ENCODE data around the gene SMARCAL1. TPM values are rescaled to one million over a fixed set of nuclear protein-coding genes. Genes with fewer than 3 reads are reported as not detected.

SMARCAL1 gene
- total and polyA plus RNA-seq, 2 of the 13 experiments (the other 11 are each of a cell fraction or from before 2014, with no cell fraction given), result 12.7 to 21.3 TPM

DNA sequence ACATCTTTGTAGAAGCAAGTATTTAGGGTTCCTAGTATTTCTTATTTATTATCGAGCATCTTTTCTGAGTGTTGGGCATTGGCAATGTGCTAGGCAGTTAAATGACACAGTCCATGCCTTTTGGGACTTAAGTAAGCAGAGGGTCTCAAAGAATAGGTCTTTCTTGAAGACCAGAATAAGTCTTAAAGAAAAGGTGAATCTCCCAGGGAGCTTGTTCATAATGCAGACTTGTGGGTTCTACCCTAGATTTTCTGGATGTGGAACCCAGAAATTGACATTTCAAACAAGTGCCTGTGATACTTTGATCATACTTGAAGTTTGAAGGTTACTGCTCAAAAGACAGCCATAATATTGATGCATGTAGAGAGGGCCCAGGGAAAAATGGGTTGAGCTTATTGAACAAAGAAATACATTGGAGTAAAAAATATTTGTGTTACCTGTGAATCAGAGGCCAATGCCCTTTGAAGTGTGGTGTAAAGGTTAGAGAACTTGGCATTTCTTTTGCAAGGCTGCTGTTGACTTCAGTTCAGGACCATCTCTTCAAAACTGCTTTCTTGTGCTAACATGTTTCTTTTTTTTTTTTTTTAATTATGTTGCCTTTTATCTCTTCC, 110.7 kb downstream of the SMARCAL1 start (continued):
- TF ChIP-seq, protein P1, sequence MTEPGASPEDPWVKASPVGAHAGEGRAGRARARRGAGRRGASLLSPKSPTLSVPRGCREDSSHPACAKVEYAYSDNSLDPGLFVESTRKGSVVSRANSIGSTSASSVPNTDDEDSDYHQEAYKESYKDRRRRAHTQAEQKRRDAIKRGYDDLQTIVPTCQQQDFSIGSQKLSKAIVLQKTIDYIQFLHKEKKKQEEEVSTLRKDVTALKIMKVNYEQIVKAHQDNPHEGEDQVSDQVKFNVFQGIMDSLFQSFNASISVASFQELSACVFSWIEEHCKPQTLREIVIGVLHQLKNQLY (CRISPR knock-in tag; IDR thresholded peaks at IDR 0.05), result peak; percentile 68; the same call in 1 of the 2 replicates
- TF ChIP-seq ZSCAN22 (CRISPR knock-in tag; IDR thresholded peaks at IDR 0.05) (no peak), YEATS2 (CRISPR knock-in tag; IDR thresholded peaks at IDR 0.05; ENCODE audit: borderline replicate concordance) (no peak), TCF7L2 (IDR thresholded peaks at IDR 0.05; ENCODE audit: low read depth, low read length) (peak; percentile 47; the same call in 1 of the 2 replicates), DPF2 (CRISPR knock-in tag; IDR thresholded peaks at IDR 0.05; ENCODE audit: borderline replicate concordance, low read depth) (peak; percentile 72; the same call in 1 of the 2 replicates), RCOR2 (CRISPR knock-in tag; IDR thresholded peaks at IDR 0.05) (0 out of 2 replicates have a peak, but pooled peaks have one; percentile 55), NFIC (IDR thresholded peaks at IDR 0.05; ENCODE audit: low read length) (peak; percentile 91; the same call in 1 of the 2 replicates), ERF (CRISPR knock-in tag; IDR thresholded peaks at IDR 0.05) (peak; percentile 68; the same call in 1 of the 2 replicates), EP300 (IDR thresholded peaks at IDR 0.05; ENCODE audit: low read depth in 2 of 2, low read length in 2 of 2) (peak in 1 of 2 experiments; percentile 91; a peak in 2 of 4 replicates), EP300 (CRISPR knock-in tag; IDR thresholded peaks at IDR 0.05; ENCODE audit: borderline replicate concordance) (peak; percentile 83; the same call in 1 of the 2 replicates), CEBPG (CRISPR knock-in tag; IDR thresholded peaks at IDR 0.05) (peak; percentile 65), ZNF160 (CRISPR knock-in tag; IDR thresholded peaks at IDR 0.05) (0 out of 2 replicates have a peak, but pooled peaks have one; percentile 67), CREB1 (IDR thresholded peaks at IDR 0.05) (no peak), CREB1 (CRISPR knock-in tag; IDR thresholded peaks at IDR 0.05) (peak; percentile 47; the same call in 1 of the 2 replicates), CREM (IDR thresholded peaks at IDR 0.05) (peak; percentile 85), CREM (CRISPR knock-in tag; IDR thresholded peaks at IDR 0.05) (no peak), SALL1 (CRISPR knock-in tag; IDR thresholded peaks at IDR 0.05) (peak; percentile 64; the same call in 1 of the 2 replicates), ZNF724P (CRISPR knock-in tag; IDR thresholded peaks at IDR 0.05; ENCODE audit: borderline replicate concordance) (no peak), HMG20A (CRISPR knock-in tag; IDR thresholded peaks at IDR 0.05; ENCODE audit: borderline replicate concordance) (peak; percentile 66; the same call in 1 of the 2 replicates), GATA4 (IDR thresholded peaks at IDR 0.05; ENCODE audit: borderline replicate concordance, low read depth) (peak; percentile 66; the same call in 1 of the 2 replicates), ZNF484 (CRISPR knock-in tag; IDR thresholded peaks at IDR 0.05; ENCODE audit: borderline replicate concordance, low read depth) (no peak), RBM22 (optimal IDR thresholded peaks at IDR 0.05; ENCODE audit: low read length) (no peak)
- TF ChIP-seq, protein P2, sequence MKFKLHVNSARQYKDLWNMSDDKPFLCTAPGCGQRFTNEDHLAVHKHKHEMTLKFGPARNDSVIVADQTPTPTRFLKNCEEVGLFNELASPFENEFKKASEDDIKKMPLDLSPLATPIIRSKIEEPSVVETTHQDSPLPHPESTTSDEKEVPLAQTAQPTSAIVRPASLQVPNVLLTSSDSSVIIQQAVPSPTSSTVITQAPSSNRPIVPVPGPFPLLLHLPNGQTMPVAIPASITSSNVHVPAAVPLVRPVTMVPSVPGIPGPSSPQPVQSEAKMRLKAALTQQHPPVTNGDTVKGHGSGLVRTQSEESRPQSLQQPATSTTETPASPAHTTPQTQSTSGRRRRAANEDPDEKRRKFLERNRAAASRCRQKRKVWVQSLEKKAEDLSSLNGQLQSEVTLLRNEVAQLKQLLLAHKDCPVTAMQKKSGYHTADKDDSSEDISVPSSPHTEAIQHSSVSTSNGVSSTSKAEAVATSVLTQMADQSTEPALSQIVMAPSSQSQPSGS (CRISPR knock-in tag; IDR thresholded peaks at IDR 0.05), result peak; percentile 32; the same call in 1 of the 2 replicates
- TF ChIP-seq, protein P3, sequence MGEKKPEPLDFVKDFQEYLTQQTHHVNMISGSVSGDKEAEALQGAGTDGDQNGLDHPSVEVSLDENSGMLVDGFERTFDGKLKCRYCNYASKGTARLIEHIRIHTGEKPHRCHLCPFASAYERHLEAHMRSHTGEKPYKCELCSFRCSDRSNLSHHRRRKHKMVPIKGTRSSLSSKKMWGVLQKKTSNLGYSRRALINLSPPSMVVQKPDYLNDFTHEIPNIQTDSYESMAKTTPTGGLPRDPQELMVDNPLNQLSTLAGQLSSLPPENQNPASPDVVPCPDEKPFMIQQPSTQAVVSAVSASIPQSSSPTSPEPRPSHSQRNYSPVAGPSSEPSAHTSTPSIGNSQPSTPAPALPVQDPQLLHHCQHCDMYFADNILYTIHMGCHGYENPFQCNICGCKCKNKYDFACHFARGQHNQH (CRISPR knock-in tag; IDR thresholded peaks at IDR 0.05), result peak; percentile 58; the same call in 1 of the 2 replicates
- TF ChIP-seq, protein P4, sequence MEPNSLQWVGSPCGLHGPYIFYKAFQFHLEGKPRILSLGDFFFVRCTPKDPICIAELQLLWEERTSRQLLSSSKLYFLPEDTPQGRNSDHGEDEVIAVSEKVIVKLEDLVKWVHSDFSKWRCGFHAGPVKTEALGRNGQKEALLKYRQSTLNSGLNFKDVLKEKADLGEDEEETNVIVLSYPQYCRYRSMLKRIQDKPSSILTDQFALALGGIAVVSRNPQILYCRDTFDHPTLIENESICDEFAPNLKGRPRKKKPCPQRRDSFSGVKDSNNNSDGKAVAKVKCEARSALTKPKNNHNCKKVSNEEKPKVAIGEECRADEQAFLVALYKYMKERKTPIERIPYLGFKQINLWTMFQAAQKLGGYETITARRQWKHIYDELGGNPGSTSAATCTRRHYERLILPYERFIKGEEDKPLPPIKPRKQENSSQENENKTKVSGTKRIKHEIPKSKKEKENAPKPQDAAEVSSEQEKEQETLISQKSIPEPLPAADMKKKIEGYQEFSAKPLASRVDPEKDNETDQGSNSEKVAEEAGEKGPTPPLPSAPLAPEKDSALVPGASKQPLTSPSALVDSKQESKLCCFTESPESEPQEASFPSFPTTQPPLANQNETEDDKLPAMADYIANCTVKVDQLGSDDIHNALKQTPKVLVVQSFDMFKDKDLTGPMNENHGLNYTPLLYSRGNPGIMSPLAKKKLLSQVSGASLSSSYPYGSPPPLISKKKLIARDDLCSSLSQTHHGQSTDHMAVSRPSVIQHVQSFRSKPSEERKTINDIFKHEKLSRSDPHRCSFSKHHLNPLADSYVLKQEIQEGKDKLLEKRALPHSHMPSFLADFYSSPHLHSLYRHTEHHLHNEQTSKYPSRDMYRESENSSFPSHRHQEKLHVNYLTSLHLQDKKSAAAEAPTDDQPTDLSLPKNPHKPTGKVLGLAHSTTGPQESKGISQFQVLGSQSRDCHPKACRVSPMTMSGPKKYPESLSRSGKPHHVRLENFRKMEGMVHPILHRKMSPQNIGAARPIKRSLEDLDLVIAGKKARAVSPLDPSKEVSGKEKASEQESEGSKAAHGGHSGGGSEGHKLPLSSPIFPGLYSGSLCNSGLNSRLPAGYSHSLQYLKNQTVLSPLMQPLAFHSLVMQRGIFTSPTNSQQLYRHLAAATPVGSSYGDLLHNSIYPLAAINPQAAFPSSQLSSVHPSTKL (CRISPR knock-in tag; IDR thresholded peaks at IDR 0.05), result peak; percentile 94
